ENCODE data around the gene KLHL17. TPM values are rescaled to one million over a fixed set of nuclear protein-coding genes. Genes with fewer than 3 reads are reported as not detected.
"Not testable (repeated sequence)": the region's sequence is repeated elsewhere in the genome, so short reads cannot be mapped to it uniquely, and the experiment has no call there.

Gene KLHL17
- total RNA-seq, 1 experiment from 2014 or later: 32.1 TPM

GRCh38 chr1:991275-991674, 30.9 kb downstream of the KLHL17 start:
- H3K9ac ChIP-seq (ENCODE audit: low read length); DNase-seq; H3F3A ChIP-seq (ENCODE audit: low read length, unreplicated experiment); BruUV-seq (replicated peaks); H3K27me3 ChIP-seq (ENCODE audit: low read length); H2AFZ ChIP-seq (ENCODE audit: low read length); H3K4me2 ChIP-seq (ENCODE audit: low read length); H4K20me1 ChIP-seq (ENCODE audit: low read length); H3K9me2 ChIP-seq (replicated peaks; ENCODE audit: low read length); H3K79me2 ChIP-seq (ENCODE audit: low read length); POLR2A ChIA-PET (ENCODE audit: unreplicated experiment); CTCF ChIA-PET; H3K27ac ChIP-seq (ENCODE audit: low read length); H3K9me3 ChIP-seq (ENCODE audit: low read length); H3K4me3 ChIP-seq (ENCODE audit: low read length); H3K36me3 ChIP-seq (ENCODE audit: low read depth, low read length); intact Hi-C loops (cut with micrococcal nuclease); H3K4me1 ChIP-seq (ENCODE audit: insufficient read depth, low read length); ATAC-seq: not testable (repeated sequence)

DNA sequence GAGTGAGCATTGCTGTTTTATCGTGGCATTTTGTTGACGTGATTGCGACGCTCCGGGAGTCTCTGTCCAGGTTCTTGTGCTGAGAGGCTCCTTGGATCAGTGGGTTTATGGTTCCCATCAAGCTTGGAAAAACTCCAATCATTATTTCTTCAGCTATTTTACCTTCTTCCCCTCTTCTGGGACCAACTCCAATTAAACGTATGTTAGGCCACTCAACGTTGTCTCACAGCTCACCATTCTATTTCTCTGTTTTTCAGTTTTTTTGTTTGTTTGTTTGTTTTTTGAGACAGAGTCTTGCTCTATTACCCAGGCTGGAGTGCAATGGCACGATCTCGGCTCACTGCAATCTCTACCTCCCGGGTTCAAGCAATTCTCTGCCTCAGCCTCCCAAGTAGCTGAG, 31.5 kb downstream of the KLHL17 start:
- CTCF ChIA-PET: no interaction called here
- Histone ChIP-seq H3K27ac (ENCODE audit: low read length) (no peak overlapping the region), H3K9me3 (ENCODE audit: low read length) (no peaks in the 10 kb centered on the region), H3K9ac (ENCODE audit: low read length) (no peak overlapping the region), H2AFZ (ENCODE audit: low read length) (no peak overlapping the region), H3K9me2 (replicated peaks; ENCODE audit: low read length) (no peaks in the 10 kb centered on the region), H3K4me3 (ENCODE audit: low read length) (no peak overlapping the region), H3K4me1 (ENCODE audit: insufficient read depth, low read length) (no peaks in the 10 kb centered on the region), H3K79me2 (ENCODE audit: low read length) (no peaks in the 10 kb centered on the region), H3K4me2 (ENCODE audit: low read length) (no peak overlapping the region), H3K27me3 (ENCODE audit: low read length) (no peaks in the 10 kb centered on the region), H3F3A (ENCODE audit: low read length, unreplicated experiment) (no peaks in the 10 kb centered on the region), H4K20me1 (ENCODE audit: low read length) (peaks cover under 1% of the 10 kb centered on the region; the same call in 1 of the 2 replicates), H3K36me3 (ENCODE audit: low read depth, low read length) (peaks cover 3% of the 10 kb centered on the region)
- DNase-seq (no peak), ATAC-seq (no peak)
- intact Hi-C loops (cut with micrococcal nuclease): no loop called here
- no TSS peak for BruUV-seq (replicated peaks)
- TF ChIP-seq, protein P1, sequence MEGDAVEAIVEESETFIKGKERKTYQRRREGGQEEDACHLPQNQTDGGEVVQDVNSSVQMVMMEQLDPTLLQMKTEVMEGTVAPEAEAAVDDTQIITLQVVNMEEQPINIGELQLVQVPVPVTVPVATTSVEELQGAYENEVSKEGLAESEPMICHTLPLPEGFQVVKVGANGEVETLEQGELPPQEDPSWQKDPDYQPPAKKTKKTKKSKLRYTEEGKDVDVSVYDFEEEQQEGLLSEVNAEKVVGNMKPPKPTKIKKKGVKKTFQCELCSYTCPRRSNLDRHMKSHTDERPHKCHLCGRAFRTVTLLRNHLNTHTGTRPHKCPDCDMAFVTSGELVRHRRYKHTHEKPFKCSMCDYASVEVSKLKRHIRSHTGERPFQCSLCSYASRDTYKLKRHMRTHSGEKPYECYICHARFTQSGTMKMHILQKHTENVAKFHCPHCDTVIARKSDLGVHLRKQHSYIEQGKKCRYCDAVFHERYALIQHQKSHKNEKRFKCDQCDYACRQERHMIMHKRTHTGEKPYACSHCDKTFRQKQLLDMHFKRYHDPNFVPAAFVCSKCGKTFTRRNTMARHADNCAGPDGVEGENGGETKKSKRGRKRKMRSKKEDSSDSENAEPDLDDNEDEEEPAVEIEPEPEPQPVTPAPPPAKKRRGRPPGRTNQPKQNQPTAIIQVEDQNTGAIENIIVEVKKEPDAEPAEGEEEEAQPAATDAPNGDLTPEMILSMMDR (conservative IDR thresholded peaks at IDR 0.05; ENCODE audit: low read depth, low read length): no peak
- TF ChIP-seq EZH2phosphoT487 (IDR thresholded peaks at IDR 0.05; ENCODE audit: borderline replicate concordance, low read length) (no peak), EZH2 (IDR thresholded peaks at IDR 0.05; ENCODE audit: low read length, unreplicated experiment) (no peak)
- POLR2A ChIA-PET (ENCODE audit: unreplicated experiment): no interaction called here

- no TSS peak for BruUV-seq (replicated peaks)
- DNase-seq (no peak), ATAC-seq (no peak)
- H3K9me3 ChIP-seq (ENCODE audit: low read length): no peaks in the 10 kb centered on the region
- ChIA-PET POLR2A (ENCODE audit: unreplicated experiment) (no interaction called here), CTCF (no interaction called here)
- no peak overlapping the region for H3K4me3 ChIP-seq (ENCODE audit: low read length)
- no peaks in the 10 kb centered on the region for H3F3A ChIP-seq (ENCODE audit: low read length, unreplicated experiment)
- no peaks in the 10 kb centered on the region for H3K27me3 ChIP-seq (ENCODE audit: low read length)
- H3K36me3 ChIP-seq (ENCODE audit: low read depth, low read length): peaks cover 3% of the 10 kb centered on the region
- H3K9ac ChIP-seq (ENCODE audit: low read length): no peak overlapping the region
- H3K79me2 ChIP-seq (ENCODE audit: low read length): 0 out of 2 replicates have a peak, but pooled peaks cover under 1% of the 10 kb centered on the region
- H2AFZ ChIP-seq (ENCODE audit: low read length): no peak overlapping the region
- intact Hi-C loops (cut with micrococcal nuclease): no loop called here
- H3K4me2 ChIP-seq (ENCODE audit: low read length): no peak overlapping the region
- H3K27ac ChIP-seq (ENCODE audit: low read length): no peak overlapping the region
- H3K9me2 ChIP-seq (replicated peaks; ENCODE audit: low read length): no peaks in the 10 kb centered on the region
- TF ChIP-seq EZH2phosphoT487 (IDR thresholded peaks at IDR 0.05; ENCODE audit: borderline replicate concordance, low read length): no peak
- no peak for TF ChIP-seq EZH2 (IDR thresholded peaks at IDR 0.05; ENCODE audit: low read length, unreplicated experiment)
- TF ChIP-seq, protein P1 (conservative IDR thresholded peaks at IDR 0.05; ENCODE audit: low read depth, low read length): no peak
- no peaks in the 10 kb centered on the region for H3K4me1 ChIP-seq (ENCODE audit: insufficient read depth, low read length)
- peaks cover 5% of the 10 kb centered on the region; the same call in 1 of the 2 replicates for H4K20me1 ChIP-seq (ENCODE audit: low read length)
These were observed 32.0 kb downstream of the KLHL17 start for GRCh38 chr1:992362-992761.

Measured in PC-3 (cell line).